ENCODE data around the gene ZNF710.

GRCh38 chr15:90095521-90095959 is 94.4 kb downstream of the ZNF710 start:
- no peak for TF ChIP-seq GABPA (IDR thresholded peaks at IDR 0.05; ENCODE audit: low read depth)
- TF ChIP-seq YY1 (IDR thresholded peaks at IDR 0.05; ENCODE audit: low read depth) = no peak
- no peak for TF ChIP-seq MXI1 (IDR thresholded peaks at IDR 0.05; ENCODE audit: low read depth, low read length)
- TF ChIP-seq EZH2phosphoT487 (IDR thresholded peaks at IDR 0.05; ENCODE audit: borderline replicate concordance, low read depth) = no peak
- no peak for TF ChIP-seq REST (IDR thresholded peaks at IDR 0.05; ENCODE audit: low read depth, low read length)
- no peak for TF ChIP-seq TAF1 (IDR thresholded peaks at IDR 0.05; ENCODE audit: borderline replicate concordance, low read depth, low read length)
- TF ChIP-seq CTCF (IDR thresholded peaks at IDR 0.05) = no peak
- no peak for TF ChIP-seq EP300 (IDR thresholded peaks at IDR 0.05; ENCODE audit: borderline replicate concordance in 1 of 2, low read depth in 1 of 2, low read length in 1 of 2)
- TF ChIP-seq PBX3 (IDR thresholded peaks at IDR 0.05) = no peak
- TF ChIP-seq, protein P1, sequence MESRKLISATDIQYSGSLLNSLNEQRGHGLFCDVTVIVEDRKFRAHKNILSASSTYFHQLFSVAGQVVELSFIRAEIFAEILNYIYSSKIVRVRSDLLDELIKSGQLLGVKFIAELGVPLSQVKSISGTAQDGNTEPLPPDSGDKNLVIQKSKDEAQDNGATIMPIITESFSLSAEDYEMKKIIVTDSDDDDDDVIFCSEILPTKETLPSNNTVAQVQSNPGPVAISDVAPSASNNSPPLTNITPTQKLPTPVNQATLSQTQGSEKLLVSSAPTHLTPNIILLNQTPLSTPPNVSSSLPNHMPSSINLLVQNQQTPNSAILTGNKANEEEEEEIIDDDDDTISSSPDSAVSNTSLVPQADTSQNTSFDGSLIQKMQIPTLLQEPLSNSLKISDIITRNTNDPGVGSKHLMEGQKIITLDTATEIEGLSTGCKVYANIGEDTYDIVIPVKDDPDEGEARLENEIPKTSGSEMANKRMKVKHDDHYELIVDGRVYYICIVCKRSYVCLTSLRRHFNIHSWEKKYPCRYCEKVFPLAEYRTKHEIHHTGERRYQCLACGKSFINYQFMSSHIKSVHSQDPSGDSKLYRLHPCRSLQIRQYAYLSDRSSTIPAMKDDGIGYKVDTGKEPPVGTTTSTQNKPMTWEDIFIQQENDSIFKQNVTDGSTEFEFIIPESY (IDR thresholded peaks at IDR 0.05; ENCODE audit: borderline replicate concordance, low read depth) = no peak
- TF ChIP-seq USF2 (IDR thresholded peaks at IDR 0.05; ENCODE audit: borderline replicate concordance, low read depth, low read length) = no peak
- no peak for TF ChIP-seq CHD2 (IDR thresholded peaks at IDR 0.05; ENCODE audit: low read length, partially characterized antibody)
- no peak for TF ChIP-seq GATA2 (CRISPR knock-in tag; IDR thresholded peaks at IDR 0.05)
- TF ChIP-seq POLR2AphosphoS5 (IDR thresholded peaks at IDR 0.05; ENCODE audit: low read depth, low read length) = no peak
